SK-N-SH treated with all-trans-retinoic acid at 6 μM for 48 hours (cell line): ENCODE results near the gene CCDC181.

Source experiments
- ARNTL ChIP-seq: fragments of 450-650 bp; formaldehyde crosslinking; IDR thresholded peaks from 2 replicates; pipeline ENCODE4 v1.5.0; 2020; ENCODE audit warnings: low read depth, mild to moderate bottlenecking, moderate library complexity, borderline replicate concordance
- BACH2 ChIP-seq: fragments of 250-450 bp; sonication (Bioruptor Pico); IDR thresholded peaks from 2 replicates; pipeline ENCODE4 v1.9.0; 2021; ENCODE audit warnings: mild to moderate bottlenecking, borderline replicate concordance
- CREB5 ChIP-seq: fragments of 250-450 bp; sonication (Bioruptor Pico); IDR thresholded peaks from 2 replicates; pipeline ENCODE4 v1.5.1; 2020; ENCODE audit warnings: low read depth, mild to moderate bottlenecking, moderate library complexity
- CSDC2 ChIP-seq: fragments of 250-450 bp; sonication (Bioruptor Pico); IDR thresholded peaks from 2 replicates; pipeline ENCODE4 v1.5.0; 2020; ENCODE audit warnings: mild to moderate bottlenecking, moderate library complexity
- GLIS3 ChIP-seq: fragments of 250-450 bp; sonication (Bioruptor Pico); IDR thresholded peaks from 2 replicates; pipeline ENCODE4 v1.5.0; 2020; ENCODE audit warnings: mild to moderate bottlenecking, moderate library complexity
- ISL1 ChIP-seq: fragments of 250-450 bp; sonication (Bioruptor Pico); IDR thresholded peaks from 2 replicates; pipeline ENCODE4 v2.1.2; 2022; ENCODE audit warnings: mild to moderate bottlenecking, moderate library complexity
- OSR1 ChIP-seq: fragments of 250-450 bp; sonication (Bioruptor Pico); IDR thresholded peaks from 2 replicates; pipeline ENCODE4 v1.8.0; 2022; ENCODE audit warnings: moderate library complexity, mild to moderate bottlenecking, inconsistent platforms
- PPARA ChIP-seq: fragments of 250-450 bp; sonication (Bioruptor Pico); IDR thresholded peaks from 2 replicates; pipeline ENCODE4 v1.5.0; 2020; ENCODE audit warnings: mild to moderate bottlenecking, borderline replicate concordance
- SNAI2 ChIP-seq: fragments of 250-450 bp; sonication (Bioruptor Pico); IDR thresholded peaks from 2 replicates; pipeline ENCODE4 v1.5.0; 2020; ENCODE audit warnings: mild to moderate bottlenecking, moderate library complexity
- TCF4 ChIP-seq: fragments of 250-450 bp; sonication (Bioruptor Pico); IDR thresholded peaks from 2 replicates; pipeline ENCODE4 v1.8.0; 2021; ENCODE audit warnings: mild to moderate bottlenecking, moderate library complexity, borderline replicate concordance
- TOX ChIP-seq: fragments of 250-450 bp; sonication (Bioruptor Pico); IDR thresholded peaks from 2 replicates; pipeline ENCODE4 v1.8.0; 2021; ENCODE audit warnings: mild to moderate bottlenecking, moderate library complexity, borderline replicate concordance
- ZNF70 ChIP-seq: fragments of 450-650 bp; formaldehyde crosslinking; IDR thresholded peaks from 2 replicates; pipeline ENCODE4 v1.5.0; 2020; ENCODE audit warnings: mild to moderate bottlenecking, moderate library complexity
- ZNF8 ChIP-seq: fragments of 450-650 bp; formaldehyde crosslinking; IDR thresholded peaks from 2 replicates; pipeline ENCODE4 v1.5.0; 2020; ENCODE audit warnings: mild to moderate bottlenecking, moderate library complexity
- TF ChIP-seq, protein P1 (sequence below): fragments of 250-450 bp; sonication (Bioruptor Pico); IDR thresholded peaks from 2 replicates; pipeline ENCODE4 v1.8.0; 2020; ENCODE audit warnings: mild to moderate bottlenecking, moderate library complexity, borderline replicate concordance

- TF ChIP-seq GLIS3 (CRISPR knock-in tag) (no peak), SNAI2 (no peak), TOX (CRISPR knock-in tag) (no peak), PPARA (CRISPR knock-in tag) (no peak), CREB5 (CRISPR knock-in tag) (no peak), ARNTL (CRISPR knock-in tag) (no peak), ZNF70 (CRISPR knock-in tag) (no peak), ZNF8 (CRISPR knock-in tag) (no peak), TCF4 (no peak), CSDC2 (CRISPR knock-in tag) (no peak), BACH2 (CRISPR knock-in tag) (no peak), OSR1 (CRISPR knock-in tag) (no peak), ISL1 (CRISPR knock-in tag) (no peak)
- TF ChIP-seq, protein P1, sequence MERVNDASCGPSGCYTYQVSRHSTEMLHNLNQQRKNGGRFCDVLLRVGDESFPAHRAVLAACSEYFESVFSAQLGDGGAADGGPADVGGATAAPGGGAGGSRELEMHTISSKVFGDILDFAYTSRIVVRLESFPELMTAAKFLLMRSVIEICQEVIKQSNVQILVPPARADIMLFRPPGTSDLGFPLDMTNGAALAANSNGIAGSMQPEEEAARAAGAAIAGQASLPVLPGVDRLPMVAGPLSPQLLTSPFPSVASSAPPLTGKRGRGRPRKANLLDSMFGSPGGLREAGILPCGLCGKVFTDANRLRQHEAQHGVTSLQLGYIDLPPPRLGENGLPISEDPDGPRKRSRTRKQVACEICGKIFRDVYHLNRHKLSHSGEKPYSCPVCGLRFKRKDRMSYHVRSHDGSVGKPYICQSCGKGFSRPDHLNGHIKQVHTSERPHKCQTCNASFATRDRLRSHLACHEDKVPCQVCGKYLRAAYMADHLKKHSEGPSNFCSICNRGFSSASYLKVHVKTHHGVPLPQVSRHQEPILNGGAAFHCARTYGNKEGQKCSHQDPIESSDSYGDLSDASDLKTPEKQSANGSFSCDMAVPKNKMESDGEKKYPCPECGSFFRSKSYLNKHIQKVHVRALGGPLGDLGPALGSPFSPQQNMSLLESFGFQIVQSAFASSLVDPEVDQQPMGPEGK (CRISPR knock-in tag): no peak
These were observed 62.3 kb downstream of the CCDC181 start for GRCh38 chr1:169364948-169365347.
